Mammary epithelial cell (primary cell): ENCODE data around the gene UBE2R2.

Experiments used
- CTCF ChIP-seq, 2 donors: IDR thresholded peaks in 1 of 2; conservative IDR thresholded peaks in 1 of 2; 2 replicates each; pipeline ENCODE4 v1.5.1; 2011 to 2012; ENCODE audit warnings: inconsistent platforms in 2 of 2, low read length in 2 of 2, mild to moderate bottlenecking in 2 of 2, control low read depth in 1 of 2, low read depth in 1 of 2; ENCODE audit not compliant: insufficient read depth in 1 of 2; ENCODE audit errors: extremely low read depth in 1 of 2
- EZH2 ChIP-seq: IDR thresholded peaks from 2 replicates; pipeline ENCODE4 v1.6.1; 2012; ENCODE audit warnings: low read length, inconsistent platforms, borderline replicate concordance

DNA sequence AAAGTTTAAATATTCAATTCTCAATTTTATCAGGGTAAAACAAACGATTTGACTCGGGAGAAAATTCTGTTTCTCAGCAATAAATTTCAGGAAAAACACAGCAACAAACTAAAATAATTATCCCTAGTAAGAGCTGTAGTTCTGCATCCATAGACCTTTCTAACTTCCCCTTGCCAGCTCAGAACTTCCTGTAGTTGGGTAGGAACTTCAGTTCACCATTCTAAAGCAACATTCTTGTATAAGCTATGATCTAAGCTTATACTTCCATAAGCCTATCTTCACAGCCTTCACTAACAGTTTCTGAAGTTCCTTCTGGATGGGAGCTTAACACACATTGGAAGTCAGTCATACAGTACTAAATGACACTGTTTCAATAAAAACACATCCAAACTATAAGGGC lies 135.1 kb downstream of the UBE2R2 start:
- TF ChIP-seq CTCF (conservative IDR thresholded peaks at IDR 0.05 in 1 of 2, IDR thresholded peaks at IDR 0.05 in 1 of 2; ENCODE audit: extremely low read depth in 1 of 2, insufficient read depth in 1 of 2, low read depth in 1 of 2, low read length in 2 of 2), result no peak
- TF ChIP-seq EZH2, result no peak
